HPDE6-E6E7 (cell line): ENCODE measurements around the gene RHOBTB1.
"Not testable (repeated sequence)": the region's sequence is repeated elsewhere in the genome, so short reads cannot be mapped to it uniquely, and the experiment has no call there.

ENCODE experiments used
- DNase-seq: peaks from one replicate; pipeline ENCODE4 v3.0.0; 2011; ENCODE audit warnings: missing footprints; ENCODE audit errors: extremely low spot score

The RHOBTB1 gene

GRCh38 chr10:60944058-60944909 lies at the start of gene RHOBTB1:
Gene RHOBTB1 (minus strand): TSS chr10:60944185. CDS start chr10:60911542, 32,643 bp downstream.
- DNase-seq: peak; percentile 54

- no peak for DNase-seq
Measured at GRCh38 chr10:60992636-60993035, 48.7 kb upstream of the RHOBTB1 start.

- DNase-seq: no peak
Measured at GRCh38 chr10:60990663-60991062, 46.7 kb upstream of the RHOBTB1 start.

- DNase-seq: no peak
Measured at GRCh38 chr10:60989400-60989876, 45.5 kb upstream of the RHOBTB1 start.

GRCh38 chr10:60986791-60987190 lies 42.8 kb upstream of the RHOBTB1 start:
- DNase-seq: no peak

- DNase-seq: no peak
Measured at GRCh38 chr10:60985951-60986350, 42.0 kb upstream of the RHOBTB1 start.

- no peak for DNase-seq
Measured at GRCh38 chr10:60980997-60981396, 37.0 kb upstream of the RHOBTB1 start.

- DNase-seq: no peak
Measured at GRCh38 chr10:60979667-60980104, 35.7 kb upstream of the RHOBTB1 start.

GRCh38 chr10:60978287-60979115 lies 34.5 kb upstream of the RHOBTB1 start:
- no peak for DNase-seq

- DNase-seq: no peak
Measured at GRCh38 chr10:60977161-60978122, 33.5 kb upstream of the RHOBTB1 start.

- no peak for DNase-seq
Measured at GRCh38 chr10:60976687-60977086, 32.7 kb upstream of the RHOBTB1 start.

GRCh38 chr10:60975716-60976115 lies 31.7 kb upstream of the RHOBTB1 start:
- no peak for DNase-seq

GRCh38 chr10:60974463-60975149 lies 30.6 kb upstream of the RHOBTB1 start:
- DNase-seq: no peak

GRCh38 chr10:60973086-60973485 lies 29.1 kb upstream of the RHOBTB1 start:
- DNase-seq: no peak

- DNase-seq: not testable (repeated sequence)
Measured at GRCh38 chr10:60972181-60972580, 28.2 kb upstream of the RHOBTB1 start.

GRCh38 chr10:60970526-60970925 lies 26.5 kb upstream of the RHOBTB1 start:
- DNase-seq: no peak

- DNase-seq: no peak
Measured at GRCh38 chr10:60968504-60968903, 24.5 kb upstream of the RHOBTB1 start.

GRCh38 chr10:60967854-60968484 lies 24.0 kb upstream of the RHOBTB1 start:
- DNase-seq: no peak

GRCh38 chr10:60967260-60967659 lies 23.3 kb upstream of the RHOBTB1 start:
- no peak for DNase-seq

GRCh38 chr10:60965696-60966095 lies 21.7 kb upstream of the RHOBTB1 start:
- DNase-seq: no peak
